H9 (cell line): ENCODE results near the gene FGFR1OP2. TPM values are rescaled to one million over a fixed set of nuclear protein-coding genes. Genes with fewer than 3 reads are reported as not detected.

Experiments
- DNase-seq: peaks from one replicate; pipeline ENCODE4 v3.0.0-alpha.2; 2017
- H2AFZ ChIP-seq: one replicate; pipeline ENCODE4 v1.6.1; 2013; ENCODE audit warnings: mild to moderate bottlenecking, low read length, control low read depth, moderate library complexity
- H2AK5ac ChIP-seq: 2 replicates; pipeline ENCODE4 v1.6.1; 2013; ENCODE audit warnings: low read length, control low read depth, mixed read lengths; ENCODE audit not compliant: insufficient read length
- H2BK120ac ChIP-seq: one replicate; pipeline ENCODE4 v1.6.1; 2013; ENCODE audit warnings: low read depth, mild to moderate bottlenecking, low read length, control low read depth, inconsistent platforms; ENCODE audit not compliant: poor library complexity, severe bottlenecking
- H2BK12ac ChIP-seq: 2 replicates; pipeline ENCODE4 v1.6.1; 2013; ENCODE audit warnings: low read length, control low read depth, mixed read lengths, low read depth; ENCODE audit not compliant: insufficient read length
- H2BK15ac ChIP-seq: 2 replicates; pipeline ENCODE4 v1.6.1; 2013; ENCODE audit warnings: low read depth, low read length, control low read depth
- H2BK20ac ChIP-seq: one replicate; pipeline ENCODE4 v1.6.1; 2013; ENCODE audit warnings: low read depth, mild to moderate bottlenecking, low read length, control low read depth, inconsistent platforms; ENCODE audit not compliant: poor library complexity, severe bottlenecking
- H2BK5ac ChIP-seq: 2 replicates; pipeline ENCODE4 v1.6.1; 2013; ENCODE audit warnings: low read length, control low read depth, mixed read lengths; ENCODE audit not compliant: insufficient read length
- H3K14ac ChIP-seq: 2 replicates; pipeline ENCODE4 v1.6.1; 2013; ENCODE audit warnings: low read length, control low read depth; ENCODE audit not compliant: insufficient read depth
- H3K18ac ChIP-seq: 2 replicates; pipeline ENCODE4 v1.6.1; 2013; ENCODE audit warnings: low read depth, mild to moderate bottlenecking, mixed read lengths, low read length, control low read depth; ENCODE audit not compliant: insufficient read length
- H3K23ac ChIP-seq: 2 replicates; pipeline ENCODE4 v1.6.1; 2013; ENCODE audit warnings: low read length, control low read depth, mixed read lengths, low read depth; ENCODE audit not compliant: insufficient read length
- H3K23me2 ChIP-seq: 2 replicates; pipeline ENCODE4 v1.6.1; 2013; ENCODE audit warnings: low read depth, mild to moderate bottlenecking, mixed read lengths, low read length, control low read depth; ENCODE audit not compliant: insufficient read length, poor library complexity, severe bottlenecking
- H3K27ac ChIP-seq: 2 replicates; pipeline ENCODE4 v1.5.1; 2013; ENCODE audit warnings: low read length, control low read depth, mixed read lengths, low read depth; ENCODE audit not compliant: insufficient read length
- H3K27me3 ChIP-seq: 2 replicates; pipeline ENCODE4 v1.6.1; 2013; ENCODE audit warnings: low read length, control low read depth, inconsistent platforms; ENCODE audit not compliant: insufficient read depth
- H3K4ac ChIP-seq: 2 replicates; pipeline ENCODE4 v1.6.1; 2013; ENCODE audit warnings: low read depth, mild to moderate bottlenecking, control low read depth, inconsistent platforms, low read length, moderate library complexity
- H3K4me1 ChIP-seq: 2 replicates; pipeline ENCODE4 v1.6.1; 2013; ENCODE audit warnings: low read length, control low read depth, inconsistent platforms; ENCODE audit not compliant: insufficient read depth
- H3K4me2 ChIP-seq: 2 replicates; pipeline ENCODE4 v1.6.1; 2013; ENCODE audit warnings: low read length, control low read depth, mixed read lengths; ENCODE audit not compliant: insufficient read length, insufficient read depth
- H3K56ac ChIP-seq: 2 replicates; pipeline ENCODE4 v1.6.1; 2013; ENCODE audit warnings: low read depth, mild to moderate bottlenecking, mixed read lengths, low read length, control low read depth; ENCODE audit not compliant: insufficient read length
- H3K79me1 ChIP-seq: 2 replicates; pipeline ENCODE4 v1.6.1; 2013; ENCODE audit warnings: low read depth, mild to moderate bottlenecking, moderate library complexity, low read length, control low read depth, inconsistent platforms; ENCODE audit not compliant: insufficient read depth, poor library complexity, severe bottlenecking
- H3K79me2 ChIP-seq: 2 replicates; pipeline ENCODE4 v1.6.1; 2013; ENCODE audit warnings: low read length, control low read depth, inconsistent platforms; ENCODE audit not compliant: insufficient read depth
- H3K9ac ChIP-seq: 2 replicates; pipeline ENCODE4 v1.6.1; 2013; ENCODE audit warnings: low read length, control low read depth, mixed read lengths; ENCODE audit not compliant: insufficient read length; ENCODE audit errors: extremely low read depth
- H3K9me3 ChIP-seq: one replicate; pipeline ENCODE4 v1.6.1; 2013; ENCODE audit warnings: low read depth, low read length, inconsistent platforms; ENCODE audit not compliant: control insufficient read depth
- H3T11ph ChIP-seq: one replicate; pipeline ENCODE4 v1.6.1; 2013; ENCODE audit warnings: mild to moderate bottlenecking, low read length, control low read depth, inconsistent platforms
- H4K20me1 ChIP-seq: one replicate; pipeline ENCODE4 v1.6.1; 2013; ENCODE audit not compliant: control insufficient read depth, insufficient read length, insufficient read depth
- H4K5ac ChIP-seq: 2 replicates; pipeline ENCODE4 v1.6.1; 2013; ENCODE audit warnings: low read depth, mild to moderate bottlenecking, mixed read lengths, low read length, control low read depth; ENCODE audit not compliant: insufficient read length
- H4K8ac ChIP-seq: replicated peaks from 2 replicates; pipeline ENCODE4 v1.6.1; 2013; ENCODE audit warnings: low read length, control low read depth, mixed read lengths, low read depth; ENCODE audit not compliant: insufficient read length
- H4K91ac ChIP-seq: 2 replicates; pipeline ENCODE4 v1.6.1; 2013; ENCODE audit warnings: low read depth, mild to moderate bottlenecking, moderate library complexity, mixed read lengths, low read length, control low read depth; ENCODE audit not compliant: insufficient read length
- H3K27ac Mint-ChIP-seq, 3 experiments: 2 replicates in 2 of 3; 3 replicates in 1 of 3; pipeline ENCODE4 v1.8.0; 2020 to 2021; ENCODE audit warnings: mixed read lengths in 3 of 3, mild to moderate bottlenecking in 1 of 3, moderate library complexity in 1 of 3
- H3K27me3 Mint-ChIP-seq: 2 replicates; pipeline ENCODE4 v1.8.0; 2021; ENCODE audit warnings: low read depth, mild to moderate bottlenecking, moderate library complexity, mixed read lengths
- H3K36me3 Mint-ChIP-seq, 3 experiments: 2 replicates in 2 of 3; 3 replicates in 1 of 3; pipeline ENCODE4 v1.8.0; 2020 to 2021; ENCODE audit warnings: low read depth in 3 of 3, mixed read lengths in 3 of 3; ENCODE audit not compliant: insufficient read depth in 1 of 3
- H3K4me1 Mint-ChIP-seq, 2 experiments: 2 replicates each; pipeline ENCODE4 v1.8.0; 2020; ENCODE audit warnings: mixed read lengths in 2 of 2
- H3K4me3 Mint-ChIP-seq, 2 experiments: 2 replicates in 1 of 2; 3 replicates in 1 of 2; pipeline ENCODE4 v1.8.0; 2020 to 2021; ENCODE audit warnings: mild to moderate bottlenecking in 2 of 2, mixed read lengths in 2 of 2, moderate library complexity in 1 of 2
- H3K9me3 Mint-ChIP-seq, 2 experiments: 2 replicates in 1 of 2; 3 replicates in 1 of 2; pipeline ENCODE4 v1.8.0; 2020; ENCODE audit warnings: mild to moderate bottlenecking in 2 of 2, mixed read lengths in 2 of 2, moderate library complexity in 1 of 2
- WGBS: extraction: QIAGEN DNeasy Blood & Tissue Kit; methylation state at CpG from one replicate; pipeline ENCODE4 v1.1.7; 2013; ENCODE audit warnings: missing lambda C conversion rate, low lambda C conversion rate, mixed read lengths; ENCODE audit not compliant: insufficient read length; ENCODE audit errors: extremely low coverage; 5-methylcytosine and 5-hydroxymethylcytosine counted together
- total RNA-seq: library from RNA; stranded (reverse); gene quantifications from 2 replicates; pipeline ENCODE4 v1.2.1, GENCODE V29; 2021
- TF ChIP-seq, protein P1 (sequence below): fragments of 200-600 bp; sonication (generic); conservative IDR thresholded peaks from 3 replicates; pipeline ENCODE4 v1.8.0; 2021; ENCODE audit warnings: antibody characterized with exemption, mild to moderate bottlenecking

Gene FGFR1OP2
- total RNA-seq, 1 experiment from 2014 or later: 30.0 TPM

DNA sequence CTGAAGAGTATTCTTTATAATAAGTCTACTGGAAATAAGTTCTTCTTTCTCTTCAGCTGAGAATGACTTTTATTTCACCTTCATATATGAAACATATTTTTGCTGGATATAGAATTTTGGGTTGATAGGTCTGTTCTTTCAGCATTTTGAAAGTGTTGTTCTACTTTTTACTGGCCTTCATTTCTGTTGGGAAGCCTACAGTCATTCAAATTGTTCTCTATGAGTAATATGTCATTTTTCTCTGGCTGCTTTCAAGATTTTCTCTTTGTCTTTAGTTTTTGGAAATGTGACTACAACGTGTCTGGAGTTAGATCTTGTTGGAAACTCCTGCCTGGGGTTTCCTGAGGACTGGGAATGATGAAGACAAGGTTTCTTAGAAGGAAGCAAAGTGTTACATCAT lies 10.0 kb downstream of the FGFR1OP2 start:
- Histone ChIP-seq H3K27me3 (no peaks in the 10 kb centered on the region), H3K14ac (no peak overlapping the region), H3T11ph (no peak overlapping the region), H2BK15ac (no peak overlapping the region), H3K27ac (no peak overlapping the region), H4K91ac (no peak overlapping the region), H4K8ac (no peak overlapping the region), H3K9ac (no peak overlapping the region), H2AK5ac (no peak overlapping the region), H2BK120ac (no peak overlapping the region), H3K79me2 (peaks cover 5% of the 10 kb centered on the region; the same call in 1 of the 2 replicates), H3K4me2 (no peak overlapping the region), H4K5ac (no peak overlapping the region), H2BK12ac (no peak overlapping the region), H3K4me1 (no peaks in the 10 kb centered on the region), H3K79me1 (peaks cover 2% of the 10 kb centered on the region), H3K23me2 (no peaks in the 10 kb centered on the region), H4K20me1 (no peaks in the 10 kb centered on the region), H2BK5ac (no peak overlapping the region), H3K18ac (no peak overlapping the region), H2AFZ (no peak overlapping the region), H3K56ac (no peak overlapping the region), H2BK20ac (no peak overlapping the region), H3K4ac (no peak overlapping the region), H3K23ac (no peak overlapping the region), H3K9me3 (no peaks in the 10 kb centered on the region)
- Mint-ChIP-seq H3K36me3 (peaks cover 2 to 7% (median 5%) of the 10 kb centered on the region in 3 experiments; a peak in 5 of 7 replicates), H3K9me3 (peaks cover 0 to 2% of the 10 kb centered on the region in 2 experiments; a peak in 1 of 5 replicates), H3K4me1 (no peaks in the 10 kb centered on the region; a peak in 1 of 4 replicates), H3K27me3 (no peaks in the 10 kb centered on the region), H3K27ac (no peak overlapping the region), H3K4me3 (no peak overlapping the region)
- DNase-seq: no peak
- TF ChIP-seq, protein P1, sequence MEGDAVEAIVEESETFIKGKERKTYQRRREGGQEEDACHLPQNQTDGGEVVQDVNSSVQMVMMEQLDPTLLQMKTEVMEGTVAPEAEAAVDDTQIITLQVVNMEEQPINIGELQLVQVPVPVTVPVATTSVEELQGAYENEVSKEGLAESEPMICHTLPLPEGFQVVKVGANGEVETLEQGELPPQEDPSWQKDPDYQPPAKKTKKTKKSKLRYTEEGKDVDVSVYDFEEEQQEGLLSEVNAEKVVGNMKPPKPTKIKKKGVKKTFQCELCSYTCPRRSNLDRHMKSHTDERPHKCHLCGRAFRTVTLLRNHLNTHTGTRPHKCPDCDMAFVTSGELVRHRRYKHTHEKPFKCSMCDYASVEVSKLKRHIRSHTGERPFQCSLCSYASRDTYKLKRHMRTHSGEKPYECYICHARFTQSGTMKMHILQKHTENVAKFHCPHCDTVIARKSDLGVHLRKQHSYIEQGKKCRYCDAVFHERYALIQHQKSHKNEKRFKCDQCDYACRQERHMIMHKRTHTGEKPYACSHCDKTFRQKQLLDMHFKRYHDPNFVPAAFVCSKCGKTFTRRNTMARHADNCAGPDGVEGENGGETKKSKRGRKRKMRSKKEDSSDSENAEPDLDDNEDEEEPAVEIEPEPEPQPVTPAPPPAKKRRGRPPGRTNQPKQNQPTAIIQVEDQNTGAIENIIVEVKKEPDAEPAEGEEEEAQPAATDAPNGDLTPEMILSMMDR: no peak
- WGBS: no CpG with 5 or more reads among the region's 1 CpG
